Gastroesophageal sphincter (tissue), 4 donors: ENCODE measurements around the gene KRTAP29-1. TPM values are rescaled to one million over a fixed set of nuclear protein-coding genes. Genes with fewer than 3 reads are reported as not detected.

Experiments used
- ATAC-seq: fragments of 150-250 bp; one replicate; pipeline ENCODE4 v1.9.1; 2016; ENCODE audit warnings: mild to moderate bottlenecking, moderate library complexity
- H3K27ac ChIP-seq, 4 donors: fragments of 200-600 bp; sonication (generic) in 3 of 4; 1 replicate in 3 of 4; 2 replicates in 1 of 4; pipeline ENCODE4 v1.5.1; 2016 to 2019
- H3K27me3 ChIP-seq: fragments of 200-600 bp; sonication (generic); one replicate; pipeline ENCODE4 v1.5.1; 2019
- H3K36me3 ChIP-seq, 2 donors: fragments of 200-600 bp; sonication (generic); one replicate each; pipeline ENCODE4 v1.5.1; 2019; ENCODE audit warnings: control low read depth in 1 of 2
- H3K4me1 ChIP-seq, 3 donors: fragments of 200-600 bp; sonication (generic); 1 replicate in 2 of 3; 2 replicates in 1 of 3; pipeline ENCODE4 v1.5.1; 2016 to 2019; ENCODE audit warnings: control low read depth in 2 of 3
- H3K4me3 ChIP-seq, 2 donors: fragments of 200-600 bp; sonication (generic); one replicate each; pipeline ENCODE4 v1.5.1; 2019; ENCODE audit warnings: mild to moderate bottlenecking in 1 of 2, moderate library complexity in 1 of 2
- H3K9me3 ChIP-seq, 3 donors: fragments of 200-600 bp; sonication (generic); one replicate each; pipeline ENCODE4 v1.5.1; 2017 to 2019; ENCODE audit warnings: control low read depth in 2 of 3
- CTCF ChIP-seq, 4 experiments: fragments of 200-600 bp in 2 of 4; fragments of 450-650 bp in 2 of 4; sonication (generic) in 1 of 4; IDR thresholded peaks; one replicate each; pipeline ENCODE4 v1.5.1; 2017 to 2019; ENCODE audit warnings: antibody characterized with exemption in 4 of 4, mild to moderate bottlenecking in 2 of 4, moderate library complexity in 2 of 4
- EP300 ChIP-seq: sonication (generic); formaldehyde crosslinking; IDR thresholded peaks from one replicate; pipeline ENCODE4 v1.6.1; 2017; ENCODE audit warnings: antibody characterized with exemption, mild to moderate bottlenecking
- POLR2A ChIP-seq, 2 donors: fragments of 450-650 bp; IDR thresholded peaks; one replicate each; pipeline ENCODE4 v1.6.1; 2017; ENCODE audit warnings: antibody characterized with exemption in 2 of 2, mild to moderate bottlenecking in 2 of 2, moderate library complexity in 1 of 2
- POLR2AphosphoS5 ChIP-seq: sonication (generic); formaldehyde crosslinking; IDR thresholded peaks from one replicate; pipeline ENCODE4 v1.6.1; 2017; ENCODE audit warnings: antibody characterized with exemption
- WGBS, 2 donors: methylation state at CpG; one replicate each; pipeline ENCODE4 v1.1.5; 2018; ENCODE audit warnings: low coverage in 1 of 2; 5-methylcytosine and 5-hydroxymethylcytosine counted together
- total RNA-seq, 4 donors: library from RNA; depleted of rRNA; stranded (reverse); fragments of >200 nt; gene quantifications; one replicate each; pipeline ENCODE4 v1.1.0, GENCODE V29; 2016

The KRTAP29-1 gene
- total RNA-seq, 4 donors from 2014 or later, result not detected

GRCh38 chr17:41315814-41316445 is 13.3 kb upstream of the KRTAP29-1 start:
- ATAC-seq, result no peak
- Histone ChIP-seq H3K9me3 (peaks cover 0 to 16% (median 0%) of the 10 kb centered on the region in 3 donors), H3K27me3 (peaks cover 23% of the 10 kb centered on the region), H3K27ac (no peak overlapping the region), H3K4me1 (no peaks in the 10 kb centered on the region), H3K4me3 (no peak overlapping the region), H3K36me3 (no peaks in the 10 kb centered on the region)
- TF ChIP-seq CTCF (IDR thresholded peaks at IDR 0.05) (no peak), EP300 (no peak), POLR2A (IDR thresholded peaks at IDR 0.05) (no peak)
- 73% methylated on average over 11 of the region's 17 CpGs; no CpG with 5 or more reads in 1 of the 2 donors for WGBS, 2 donors

GRCh38 chr17:41315204-41315794 is 12.6 kb upstream of the KRTAP29-1 start, which contains the start of gene KRTAP17-1:
Gene KRTAP17-1 (minus strand): TSS chr17:41315710. CDS start chr17:41315650, 60 bp downstream.
- Histone ChIP-seq H3K36me3 (no peaks in the 10 kb centered on the region), H3K9me3 (peaks cover 0 to 11% (median 0%) of the 10 kb centered on the region in 3 donors), H3K27ac (no peak within 1 kb of the TSS), H3K4me1 (no peaks in the 10 kb centered on the region), H3K27me3 (peaks cover 23% of the 10 kb centered on the region), H3K4me3 (no peak within 1 kb of the TSS)
- ATAC-seq, result no peak
- TF ChIP-seq CTCF (IDR thresholded peaks at IDR 0.05) (no peak), POLR2A (IDR thresholded peaks at IDR 0.05) (no peak), EP300 (no peak), POLR2AphosphoS5 (no peak)
- WGBS, 2 donors, result 76 to 96% methylated on average over 3 of the region's 24 CpGs

GRCh38 chr17:41311111-41311510 is 8.5 kb upstream of the KRTAP29-1 start:
- H3K27ac ChIP-seq, result no peak overlapping the region
- no peaks in the 10 kb centered on the region for H3K36me3 ChIP-seq
- no peaks in the 10 kb centered on the region for H3K9me3 ChIP-seq
- peaks cover 0 to 5% (median 0%) of the 10 kb centered on the region in 3 donors for H3K4me1 ChIP-seq
- no peak for TF ChIP-seq EP300
- no peak for TF ChIP-seq CTCF (IDR thresholded peaks at IDR 0.05)
- TF ChIP-seq POLR2AphosphoS5, result no peak
- no peak for TF ChIP-seq POLR2A (IDR thresholded peaks at IDR 0.05)
- no peak overlapping the region for H3K4me3 ChIP-seq
- ATAC-seq, result no peak
- WGBS, 2 donors, result 89% methylated on average over 1 of the region's 1 CpG; no CpG with 5 or more reads in 1 of the 2 donors
- H3K27me3 ChIP-seq, result peaks cover 43% of the 10 kb centered on the region

GRCh38 chr17:41308918-41309359 is 6.3 kb upstream of the KRTAP29-1 start, which contains the start of gene KRTAP16-1:
Gene KRTAP16-1 (minus strand): TSS chr17:41309309. CDS start chr17:41309253, 56 bp downstream.
- H3K4me1 ChIP-seq, result peaks cover 0 to 5% (median 0%) of the 10 kb centered on the region in 3 donors
- H3K4me3 ChIP-seq, result no peak within 1 kb of the TSS
- no peak for ATAC-seq
- 75% methylated on average over 1 of the region's 7 CpGs; no CpG with 5 or more reads in 1 of the 2 donors for WGBS, 2 donors
- no peak within 1 kb of the TSS for H3K27ac ChIP-seq
- peaks cover 25% of the 10 kb centered on the region for H3K27me3 ChIP-seq
- no peaks in the 10 kb centered on the region for H3K9me3 ChIP-seq
- TF ChIP-seq EP300, result no peak
- no peak for TF ChIP-seq POLR2A (IDR thresholded peaks at IDR 0.05)
- TF ChIP-seq CTCF (IDR thresholded peaks at IDR 0.05), result no peak
- no peak for TF ChIP-seq POLR2AphosphoS5
- no peaks in the 10 kb centered on the region for H3K36me3 ChIP-seq
